GM23338 (cell line): Measurements from ENCODE around the gene GRIN2A. TPM values are rescaled to one million over a fixed set of nuclear protein-coding genes. Genes with fewer than 3 reads are reported as not detected.

Experiments used
- ATAC-seq: fragments of 200-7000 bp; cut with Tn5 transposase; 3 replicates; pipeline ENCODE4 v1.9.1; 2020
- DNase-seq: peaks from one replicate; pipeline ENCODE4 v3.0.0-alpha.2; 2015; ENCODE audit warnings: low spot score
- H2AFZ ChIP-seq: fragments of 200-600 bp; sonication (generic); 2 replicates; pipeline ENCODE4 v1.8.0; 2016; ENCODE audit warnings: antibody characterized with exemption, mild to moderate bottlenecking, moderate library complexity
- H3F3A ChIP-seq: fragments of 200-600 bp; sonication (generic); replicated peaks from 2 replicates; pipeline ENCODE4 v1.8.0; 2017; ENCODE audit warnings: antibody characterized with exemption, mixed run types, low read depth
- H3K27ac ChIP-seq: fragments of 200-600 bp; sonication (generic); 2 replicates; pipeline ENCODE4 v1.6.1; 2016; ENCODE audit warnings: low read depth
- H3K27me3 ChIP-seq: fragments of 200-600 bp; sonication (generic); 2 replicates; pipeline ENCODE4 v1.8.0; 2016; ENCODE audit warnings: mild to moderate bottlenecking, mixed run types, moderate library complexity; ENCODE audit not compliant: insufficient read depth
- H3K36me3 ChIP-seq: fragments of 200-600 bp; sonication (generic); 2 replicates; pipeline ENCODE4 v1.8.0; 2016; ENCODE audit warnings: mild to moderate bottlenecking; ENCODE audit not compliant: insufficient read depth
- H3K4me1 ChIP-seq: fragments of 200-600 bp; sonication (generic); 2 replicates; pipeline ENCODE4 v1.8.0; 2016; ENCODE audit warnings: mild to moderate bottlenecking, moderate library complexity; ENCODE audit not compliant: insufficient read depth
- H3K4me2 ChIP-seq: fragments of 200-600 bp; sonication (generic); 2 replicates; pipeline ENCODE4 v1.7.1; 2017; ENCODE audit warnings: mixed run types
- H3K4me3 ChIP-seq: fragments of 200-600 bp; sonication (generic); 2 replicates; pipeline ENCODE4 v1.6.1; 2016; ENCODE audit warnings: mixed run types
- H3K79me2 ChIP-seq: fragments of 200-600 bp; sonication (generic); replicated peaks from 2 replicates; pipeline ENCODE4 v1.8.0; 2017; ENCODE audit warnings: mild to moderate bottlenecking; ENCODE audit not compliant: insufficient read depth
- H3K9me2 ChIP-seq: fragments of 200-600 bp; sonication (generic); 2 replicates; pipeline ENCODE4 v1.8.0; 2017; ENCODE audit not compliant: insufficient read depth
- H4K20me1 ChIP-seq: fragments of 200-600 bp; sonication (generic); replicated peaks from 2 replicates; pipeline ENCODE4 v1.8.0; 2017; ENCODE audit warnings: mild to moderate bottlenecking; ENCODE audit not compliant: insufficient read depth
- H3K27ac Mint-ChIP-seq: 2 replicates; pipeline ENCODE4 v1.8.0; 2020; ENCODE audit warnings: inconsistent platforms, mild to moderate bottlenecking, moderate library complexity, mixed read lengths
- H3K27me3 Mint-ChIP-seq: 3 replicates; pipeline ENCODE4 v1.8.0; 2022; ENCODE audit warnings: low read depth, mild to moderate bottlenecking, moderate library complexity, mixed read lengths, inconsistent platforms; ENCODE audit not compliant: insufficient read depth, poor library complexity
- H3K36me3 Mint-ChIP-seq: 3 replicates; pipeline ENCODE4 v1.8.0; 2021; ENCODE audit warnings: low read depth, mild to moderate bottlenecking, inconsistent platforms, moderate library complexity, mixed read lengths
- H3K4me1 Mint-ChIP-seq: 3 replicates; pipeline ENCODE4 v1.8.0; 2020; ENCODE audit warnings: mild to moderate bottlenecking, inconsistent platforms, mixed read lengths
- H3K4me3 Mint-ChIP-seq: 3 replicates; pipeline ENCODE4 v1.8.0; 2021; ENCODE audit warnings: moderate library complexity, mild to moderate bottlenecking, inconsistent platforms, mixed read lengths
- H3K9me3 Mint-ChIP-seq: 3 replicates; pipeline ENCODE4 v1.8.0; 2020; ENCODE audit warnings: moderate library complexity, mild to moderate bottlenecking, inconsistent platforms, mixed read lengths
- EZH2phosphoT487 ChIP-seq: fragments of 200-600 bp; sonication (generic); IDR thresholded peaks from one replicate; pipeline ENCODE4 v1.8.1; 2018; ENCODE audit warnings: antibody characterized with exemption; ENCODE audit not compliant: unreplicated experiment
- JUNB ChIP-seq: IDR thresholded peaks from one replicate; pipeline ENCODE4 v1.6.1; 2016; ENCODE audit warnings: antibody characterized with exemption; ENCODE audit not compliant: unreplicated experiment
- NANOG ChIP-seq: IDR thresholded peaks from 2 replicates; pipeline ENCODE4 v1.6.1; 2016; ENCODE audit warnings: antibody characterized with exemption, borderline replicate concordance
- STAT1 ChIP-seq: IDR thresholded peaks from one replicate; pipeline ENCODE4 v1.6.1; 2016; ENCODE audit warnings: antibody characterized with exemption; ENCODE audit not compliant: unreplicated experiment
- ZNF331 ChIP-seq: fragments of 250-450 bp; sonication (Bioruptor Pico); IDR thresholded peaks from 2 replicates; pipeline ENCODE4 v1.5.0; 2020; ENCODE audit warnings: low read depth, mild to moderate bottlenecking, moderate library complexity
- polyA plus RNA-seq: library from polyadenylated mRNA; unstranded; fragments of >200 nt; fragmentation: Nextera tagmentation; extraction: Ambion mirVana; gene quantifications from 2 replicates; pipeline ENCODE4 v1.2.1, GENCODE V29; 2016
- total RNA-seq: library from RNA; depleted of rRNA; stranded (reverse); fragments of >200 nt; shearing (Covaris generic); gene quantifications from 2 replicates; pipeline ENCODE4 v1.2.3, GENCODE V29; 2014
- TF ChIP-seq, protein P1 (sequence below): fragments of 250-450 bp; sonication (Bioruptor Pico); IDR thresholded peaks from 2 replicates; pipeline ENCODE4 v1.5.0; 2020; ENCODE audit warnings: mild to moderate bottlenecking, moderate library complexity

The GRIN2A gene
- total and polyA plus RNA-seq, 2 experiments from 2014 or later = 0.89 to 5.1 TPM

- Mint-ChIP-seq H3K36me3 (no peaks in the 10 kb centered on the region), H3K9me3 (no peaks in the 10 kb centered on the region; the same call in 2 of the 3 replicates), H3K27me3 (peaks cover 3% of the 10 kb centered on the region), H3K27ac (no peak overlapping the region), H3K4me3 (no peak overlapping the region), H3K4me1 (peaks cover 5% of the 10 kb centered on the region; the same call in 1 of the 3 replicates)
- H3K36me3 ChIP-seq = no peaks in the 10 kb centered on the region
- no peaks in the 10 kb centered on the region for H3F3A ChIP-seq
- no peak for ATAC-seq
- DNase-seq = no peak
- H3K27ac ChIP-seq = no peak overlapping the region
- H3K4me1 ChIP-seq = peaks cover 6% of the 10 kb centered on the region; the same call in 1 of the 2 replicates
- peaks cover under 1% of the 10 kb centered on the region; the same call in 1 of the 2 replicates for H3K27me3 ChIP-seq
- TF ChIP-seq EZH2phosphoT487 = no peak
- TF ChIP-seq, protein P1, sequence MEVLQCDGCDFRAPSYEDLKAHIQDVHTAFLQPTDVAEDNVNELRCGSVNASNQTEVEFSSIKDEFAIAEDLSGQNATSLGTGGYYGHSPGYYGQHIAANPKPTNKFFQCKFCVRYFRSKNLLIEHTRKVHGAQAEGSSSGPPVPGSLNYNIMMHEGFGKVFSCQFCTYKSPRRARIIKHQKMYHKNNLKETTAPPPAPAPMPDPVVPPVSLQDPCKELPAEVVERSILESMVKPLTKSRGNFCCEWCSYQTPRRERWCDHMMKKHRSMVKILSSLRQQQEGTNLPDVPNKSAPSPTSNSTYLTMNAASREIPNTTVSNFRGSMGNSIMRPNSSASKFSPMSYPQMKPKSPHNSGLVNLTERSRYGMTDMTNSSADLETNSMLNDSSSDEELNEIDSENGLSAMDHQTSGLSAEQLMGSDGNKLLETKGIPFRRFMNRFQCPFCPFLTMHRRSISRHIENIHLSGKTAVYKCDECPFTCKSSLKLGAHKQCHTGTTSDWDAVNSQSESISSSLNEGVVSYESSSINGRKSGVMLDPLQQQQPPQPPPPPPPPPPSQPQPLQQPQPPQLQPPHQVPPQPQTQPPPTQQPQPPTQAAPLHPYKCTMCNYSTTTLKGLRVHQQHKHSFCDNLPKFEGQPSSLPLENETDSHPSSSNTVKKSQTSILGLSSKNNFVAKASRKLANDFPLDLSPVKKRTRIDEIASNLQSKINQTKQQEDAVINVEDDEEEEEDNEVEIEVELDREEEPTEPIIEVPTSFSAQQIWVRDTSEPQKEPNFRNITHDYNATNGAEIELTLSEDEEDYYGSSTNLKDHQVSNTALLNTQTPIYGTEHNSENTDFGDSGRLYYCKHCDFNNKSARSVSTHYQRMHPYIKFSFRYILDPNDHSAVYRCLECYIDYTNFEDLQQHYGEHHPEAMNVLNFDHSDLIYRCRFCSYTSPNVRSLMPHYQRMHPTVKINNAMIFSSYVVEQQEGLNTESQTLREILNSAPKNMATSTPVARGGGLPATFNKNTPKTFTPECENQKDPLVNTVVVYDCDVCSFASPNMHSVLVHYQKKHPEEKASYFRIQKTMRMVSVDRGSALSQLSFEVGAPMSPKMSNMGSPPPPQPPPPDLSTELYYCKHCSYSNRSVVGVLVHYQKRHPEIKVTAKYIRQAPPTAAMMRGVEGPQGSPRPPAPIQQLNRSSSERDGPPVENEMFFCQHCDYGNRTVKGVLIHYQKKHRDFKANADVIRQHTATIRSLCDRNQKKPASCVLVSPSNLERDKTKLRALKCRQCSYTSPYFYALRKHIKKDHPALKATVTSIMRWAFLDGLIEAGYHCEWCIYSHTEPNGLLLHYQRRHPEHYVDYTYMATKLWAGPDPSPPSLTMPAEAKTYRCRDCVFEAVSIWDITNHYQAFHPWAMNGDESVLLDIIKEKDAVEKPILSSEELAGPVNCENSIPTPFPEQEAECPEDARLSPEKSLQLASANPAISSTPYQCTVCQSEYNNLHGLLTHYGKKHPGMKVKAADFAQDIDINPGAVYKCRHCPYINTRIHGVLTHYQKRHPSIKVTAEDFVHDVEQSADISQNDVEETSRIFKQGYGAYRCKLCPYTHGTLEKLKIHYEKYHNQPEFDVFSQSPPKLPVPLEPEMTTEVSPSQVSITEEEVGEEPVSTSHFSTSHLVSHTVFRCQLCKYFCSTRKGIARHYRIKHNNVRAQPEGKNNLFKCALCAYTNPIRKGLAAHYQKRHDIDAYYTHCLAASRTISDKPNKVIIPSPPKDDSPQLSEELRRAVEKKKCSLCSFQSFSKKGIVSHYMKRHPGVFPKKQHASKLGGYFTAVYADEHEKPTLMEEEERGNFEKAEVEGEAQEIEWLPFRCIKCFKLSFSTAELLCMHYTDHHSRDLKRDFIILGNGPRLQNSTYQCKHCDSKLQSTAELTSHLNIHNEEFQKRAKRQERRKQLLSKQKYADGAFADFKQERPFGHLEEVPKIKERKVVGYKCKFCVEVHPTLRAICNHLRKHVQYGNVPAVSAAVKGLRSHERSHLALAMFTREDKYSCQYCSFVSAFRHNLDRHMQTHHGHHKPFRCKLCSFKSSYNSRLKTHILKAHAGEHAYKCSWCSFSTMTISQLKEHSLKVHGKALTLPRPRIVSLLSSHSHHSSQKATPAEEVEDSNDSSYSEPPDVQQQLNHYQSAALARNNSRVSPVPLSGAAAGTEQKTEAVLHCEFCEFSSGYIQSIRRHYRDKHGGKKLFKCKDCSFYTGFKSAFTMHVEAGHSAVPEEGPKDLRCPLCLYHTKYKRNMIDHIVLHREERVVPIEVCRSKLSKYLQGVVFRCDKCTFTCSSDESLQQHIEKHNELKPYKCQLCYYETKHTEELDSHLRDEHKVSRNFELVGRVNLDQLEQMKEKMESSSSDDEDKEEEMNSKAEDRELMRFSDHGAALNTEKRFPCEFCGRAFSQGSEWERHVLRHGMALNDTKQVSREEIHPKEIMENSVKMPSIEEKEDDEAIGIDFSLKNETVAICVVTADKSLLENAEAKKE (CRISPR knock-in tag) = no peak
- H3K4me3 ChIP-seq = no peak overlapping the region
- no peaks in the 10 kb centered on the region for H3K79me2 ChIP-seq
- H2AFZ ChIP-seq = no peak overlapping the region
- H3K4me2 ChIP-seq = no peak overlapping the region
- H4K20me1 ChIP-seq = no peaks in the 10 kb centered on the region
- H3K9me2 ChIP-seq = 0 out of 2 replicates have a peak, but pooled peaks cover 4% of the 10 kb centered on the region
Observed at GRCh38 chr16:10191096-10191495, 8.9 kb upstream of the GRIN2A start.

DNA sequence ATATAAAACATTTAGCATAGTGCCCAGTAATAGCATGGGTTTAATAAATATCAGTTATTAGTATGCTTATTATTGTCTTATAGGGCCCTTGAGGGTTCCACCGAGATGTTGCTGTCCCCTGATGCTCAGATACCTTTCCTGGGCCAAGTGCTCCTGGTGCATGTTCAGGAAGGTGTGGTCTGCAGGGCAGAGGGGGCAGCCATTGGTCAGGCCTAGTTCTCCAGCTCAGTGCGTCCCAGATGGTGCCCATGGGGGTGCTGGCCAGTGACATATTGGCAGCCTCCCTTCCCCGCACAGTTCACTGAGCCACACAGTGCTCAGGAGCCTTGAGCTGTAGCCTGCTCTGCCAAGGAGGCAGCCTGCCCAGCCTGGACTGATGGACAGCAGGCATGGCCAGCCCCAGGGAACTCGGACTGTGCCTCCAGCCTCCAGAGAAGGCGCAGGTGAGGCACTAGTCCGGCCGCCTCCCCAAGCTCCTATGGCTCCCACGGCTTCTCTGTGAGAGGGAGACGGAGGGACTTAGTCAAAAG, 7.7 kb upstream of the GRIN2A start:
- Histone ChIP-seq H3F3A (no peaks in the 10 kb centered on the region), H3K4me3 (no peak overlapping the region), H2AFZ (no peak overlapping the region), H3K9me2 (0 out of 2 replicates have a peak, but pooled peaks cover 1% of the 10 kb centered on the region), H3K79me2 (no peaks in the 10 kb centered on the region), H3K4me1 (peaks cover 6% of the 10 kb centered on the region; the same call in 1 of the 2 replicates), H4K20me1 (no peaks in the 10 kb centered on the region), H3K4me2 (no peak overlapping the region), H3K27ac (no peak overlapping the region), H3K27me3 (peaks cover 13% of the 10 kb centered on the region), H3K36me3 (no peaks in the 10 kb centered on the region)
- no peak for ATAC-seq
- peaks cover 5% of the 10 kb centered on the region; the same call in 1 of the 3 replicates for H3K4me1 Mint-ChIP-seq
- peaks cover 3% of the 10 kb centered on the region for H3K27me3 Mint-ChIP-seq
- no peaks in the 10 kb centered on the region for H3K9me3 Mint-ChIP-seq
- no peak for DNase-seq
- H3K27ac Mint-ChIP-seq = no peak overlapping the region
- H3K36me3 Mint-ChIP-seq = no peaks in the 10 kb centered on the region
- H3K4me3 Mint-ChIP-seq = no peak overlapping the region
- TF ChIP-seq ZNF331 (CRISPR knock-in tag) (no peak), JUNB (no peak), NANOG (no peak), STAT1 (no peak)
- TF ChIP-seq, protein P1 (CRISPR knock-in tag) = no peak
